H7 (cell line): ENCODE results near the gene ATOH7. TPM values are rescaled to one million over a fixed set of nuclear protein-coding genes. Genes with fewer than 3 reads are reported as not detected.
A peak's percentile ranks its signal among the peaks of the same experiment; 100 is the strongest.
"Not testable (repeated sequence)": the region's sequence is repeated elsewhere in the genome, so short reads cannot be mapped to it uniquely, and the experiment has no call there.

Experiments
- DNase-seq: peaks from one replicate; pipeline ENCODE4 v3.0.0; 2012
- H3K27me3 ChIP-seq: 2 replicates; pipeline ENCODE4 v1.6.0; 2011; ENCODE audit warnings: mild to moderate bottlenecking, low read length; ENCODE audit not compliant: control insufficient read depth, insufficient read depth
- H3K36me3 ChIP-seq: replicated peaks from 2 replicates; pipeline ENCODE4 v1.5.1; 2011; ENCODE audit warnings: low read length; ENCODE audit not compliant: control insufficient read depth, insufficient read depth
- H3K4me3 ChIP-seq: 2 replicates; pipeline ENCODE4 v1.5.1; 2011; ENCODE audit warnings: low read depth, mild to moderate bottlenecking, control low read depth, low read length, moderate library complexity; ENCODE audit not compliant: insufficient read depth
- total RNA-seq: library from RNA; depleted of rRNA; stranded (reverse); fragments of >200 nt; shearing (Covaris generic); gene quantifications from 2 replicates; pipeline ENCODE4 v1.2.3, GENCODE V29; 2014

ATOH7 gene
- total RNA-seq, 1 experiment from 2014 or later, result not detected

- H3K36me3 ChIP-seq, result no peaks in the 10 kb centered on the region
- DNase-seq, result no peak
- H3K4me3 ChIP-seq, result no peak overlapping the region
- peaks cover 12% of the 10 kb centered on the region for H3K27me3 ChIP-seq
These were observed 17.4 kb upstream of the ATOH7 start for GRCh38 chr10:68249297-68249696.

- Histone ChIP-seq H3K27me3 (peaks cover 12% of the 10 kb centered on the region), H3K36me3 (no peaks in the 10 kb centered on the region), H3K4me3 (no peak overlapping the region)
- no peak for DNase-seq
These were observed 16.0 kb upstream of the ATOH7 start for GRCh38 chr10:68247931-68248330.

- DNase-seq, H3K36me3 ChIP-seq, H3K27me3 ChIP-seq, H3K4me3 ChIP-seq: not testable (repeated sequence)
These were observed 14.5 kb upstream of the ATOH7 start for GRCh38 chr10:68246397-68246796.

GRCh38 chr10:68242051-68242450, 10.1 kb upstream of the ATOH7 start:
- Histone ChIP-seq H3K4me3 (no peak overlapping the region), H3K27me3 (no peaks in the 10 kb centered on the region; the same call in 1 of the 2 replicates), H3K36me3 (no peaks in the 10 kb centered on the region)
- DNase-seq, result no peak

GRCh38 chr10:68239596-68240150, 7.8 kb upstream of the ATOH7 start:
- no peak overlapping the region for H3K4me3 ChIP-seq
- H3K36me3 ChIP-seq, result no peaks in the 10 kb centered on the region
- H3K27me3 ChIP-seq, result no peaks in the 10 kb centered on the region; the same call in 1 of the 2 replicates
- DNase-seq, result no peak

- no peaks in the 10 kb centered on the region for H3K36me3 ChIP-seq
- no peaks in the 10 kb centered on the region; the same call in 1 of the 2 replicates for H3K27me3 ChIP-seq
- H3K4me3 ChIP-seq, result no peak overlapping the region
- no peak for DNase-seq
These were observed 7.2 kb upstream of the ATOH7 start for GRCh38 chr10:68239069-68239468.

- no peak for DNase-seq
- Histone ChIP-seq H3K4me3 (no peak overlapping the region), H3K36me3 (no peaks in the 10 kb centered on the region), H3K27me3 (peaks cover 3% of the 10 kb centered on the region)
These were observed 6.5 kb upstream of the ATOH7 start for GRCh38 chr10:68238371-68238770.

GRCh38 chr10:68237173-68237572, 5.3 kb upstream of the ATOH7 start:
- H3K27me3 ChIP-seq, result peaks cover 13% of the 10 kb centered on the region
- no peak overlapping the region for H3K4me3 ChIP-seq
- no peaks in the 10 kb centered on the region for H3K36me3 ChIP-seq
- DNase-seq, result no peak

GRCh38 chr10:68235581-68235980, 3.7 kb upstream of the ATOH7 start:
- Histone ChIP-seq H3K4me3 (no peak overlapping the region), H3K27me3 (peaks cover 26% of the 10 kb centered on the region), H3K36me3 (no peaks in the 10 kb centered on the region)
- no peak for DNase-seq

GRCh38 chr10:68235111-68235510, 3.2 kb upstream of the ATOH7 start:
- H3K36me3 ChIP-seq, result no peaks in the 10 kb centered on the region
- DNase-seq, result no peak
- H3K4me3 ChIP-seq, result no peak overlapping the region
- H3K27me3 ChIP-seq, result peaks cover 31% of the 10 kb centered on the region

GRCh38 chr10:68233046-68233445, 1.1 kb upstream of the ATOH7 start:
- Histone ChIP-seq H3K27me3 (peaks cover 34% of the 10 kb centered on the region), H3K4me3 (no peak overlapping the region), H3K36me3 (no peaks in the 10 kb centered on the region)
- no peak for DNase-seq

GRCh38 chr10:68231106-68231816, 652 bp downstream of the ATOH7 start:
- peak; percentile 97 for DNase-seq
- Histone ChIP-seq H3K4me3 (peak overlapping the region; percentile 61), H3K36me3 (no peaks in the 10 kb centered on the region), H3K27me3 (peaks cover 34% of the 10 kb centered on the region)

- no peak overlapping the region for H3K4me3 ChIP-seq
- no peak for DNase-seq
- peaks cover 34% of the 10 kb centered on the region for H3K27me3 ChIP-seq
- H3K36me3 ChIP-seq, result no peaks in the 10 kb centered on the region
These were observed 1.6 kb downstream of the ATOH7 start for GRCh38 chr10:68230268-68230667.

GRCh38 chr10:68224810-68225209, 7.1 kb downstream of the ATOH7 start:
- Histone ChIP-seq H3K27me3 (peaks cover 2% of the 10 kb centered on the region; the same call in 1 of the 2 replicates), H3K36me3 (no peaks in the 10 kb centered on the region), H3K4me3 (no peak overlapping the region)
- DNase-seq, result no peak

GRCh38 chr10:68223535-68224165, 8.3 kb downstream of the ATOH7 start:
- Histone ChIP-seq H3K36me3 (no peaks in the 10 kb centered on the region), H3K4me3 (no peak overlapping the region), H3K27me3 (no peaks in the 10 kb centered on the region)
- DNase-seq, result peak; percentile 64
